HepG2 (cell line): Measurements from ENCODE around the gene CKLF. TPM values are rescaled to one million over a fixed set of nuclear protein-coding genes. Genes with fewer than 3 reads are reported as not detected.
"Not testable (repeated sequence)": the region's sequence is repeated elsewhere in the genome, so short reads cannot be mapped to it uniquely, and the experiment has no call there.

Experiments used
- ATAC-seq: fragments of 200-7000 bp; cut with Tn5 transposase; 3 replicates; pipeline ENCODE4 v1.9.1; 2020; ENCODE audit warnings: mild to moderate bottlenecking, moderate library complexity
- BruUV-seq: library from RNA; stranded (reverse); fragments of 400-500 nt; replicated peaks from 2 replicates; lab custom pipeline; 2021; lab: Mats Ljungman, UMichigan
- CTCF ChIA-PET: fragments of 300-600 bp; formaldehyde crosslinking; extraction: SDS; loops from one replicate; lab custom pipeline; 2021; ENCODE audit warnings: low total read pairs, inconsistent platforms, low intra/inter-chr PET ratio; lab: Yijun Ruan, JAX
- POLR2A ChIA-PET: fragments of 350-600 bp; sonication (Branson Sonifier 250); formaldehyde crosslinking; loops from one replicate; lab custom pipeline; 2020; ENCODE audit warnings: antibody characterized with exemption, inconsistent platforms; lab: Yijun Ruan, JAX
- DNase-seq: peaks from one replicate; pipeline ENCODE4 v3.0.0-alpha.2; 2015; ENCODE audit warnings: low spot score
- FAIRE-seq: peaks from 3 replicates; lab custom pipeline; 2011; peaks lifted over from hg19 to GRCh38; lab: Jason Lieb, UNC
- H2AFZ ChIP-seq: one replicate; pipeline ENCODE4 v1.6.1; 2011; ENCODE audit warnings: low read length, inconsistent platforms
- H3K27ac ChIP-seq: fragments of 300-600 bp; 3 replicates; pipeline ENCODE4 v1.8.0; 2011; ENCODE audit warnings: mixed run types, mild to moderate bottlenecking, mixed read lengths, low read length, inconsistent platforms; ENCODE audit not compliant: insufficient read depth; ENCODE audit errors: extremely low read length
- H3K27me3 ChIP-seq, 2 experiments: fragments of 200-600 bp in 1 of 2; 2 replicates in 1 of 2; 3 replicates in 1 of 2; pipeline versions ENCODE4 v1.6.0 to v1.8.0; 2011; ENCODE audit warnings: low read length in 2 of 2, mild to moderate bottlenecking in 2 of 2, moderate library complexity in 2 of 2, inconsistent platforms in 1 of 2; ENCODE audit not compliant: insufficient read depth in 2 of 2, control insufficient read depth in 1 of 2
- H3K36me3 ChIP-seq, 2 experiments: fragments of 200-600 bp in 1 of 2; replicated peaks in 1 of 2; 2 replicates in 1 of 2; 3 replicates in 1 of 2; pipeline versions ENCODE4 v1.5.1 to v1.8.0; 2011; ENCODE audit warnings: low read length in 2 of 2, inconsistent platforms in 1 of 2; ENCODE audit not compliant: insufficient read depth in 2 of 2, control insufficient read depth in 1 of 2
- H3K4me1 ChIP-seq: 2 replicates; pipeline ENCODE4 v1.5.1; 2012; ENCODE audit warnings: low read length, inconsistent platforms; ENCODE audit not compliant: insufficient read depth
- H3K4me2 ChIP-seq: 2 replicates; pipeline ENCODE4 v1.6.0; 2011; ENCODE audit warnings: low read depth, low read length, inconsistent platforms
- H3K4me3 ChIP-seq, 3 experiments: fragments of 200-600 bp in 1 of 3; sonication (generic), shearing (Covaris generic) in 1 of 3; replicated peaks in 1 of 3; 2 replicates each; pipeline ENCODE4 v1.5.1; 2011 to 2016; ENCODE audit warnings: low read length in 3 of 3, inconsistent platforms in 2 of 3, low read depth in 2 of 3, mild to moderate bottlenecking in 2 of 3, control low read depth in 1 of 3, mixed read lengths in 1 of 3; ENCODE audit not compliant: insufficient read depth in 1 of 3
- H3K79me2 ChIP-seq: one replicate; pipeline ENCODE4 v1.6.1; 2011; ENCODE audit warnings: low read length, inconsistent platforms; ENCODE audit not compliant: insufficient read depth
- H3K9ac ChIP-seq: 2 replicates; pipeline ENCODE4 v1.6.0; 2011; ENCODE audit warnings: mild to moderate bottlenecking, low read depth, low read length, inconsistent platforms; ENCODE audit not compliant: insufficient read depth
- H3K9me3 ChIP-seq: 2 replicates; pipeline ENCODE4 v1.5.1; 2012; ENCODE audit warnings: mild to moderate bottlenecking, low read length
- H4K20me1 ChIP-seq: 2 replicates; pipeline ENCODE4 v1.6.0; 2011; ENCODE audit warnings: inconsistent platforms, mild to moderate bottlenecking, low read length, moderate library complexity; ENCODE audit not compliant: insufficient read depth
- WGBS: methylation state at CpG from one replicate; pipeline ENCODE4 v1.1.6; 2017; ENCODE audit warnings: low lambda C conversion rate; 5-methylcytosine and 5-hydroxymethylcytosine counted together
- in situ Hi-C: cut with HindIII; loops from 2 replicates; pipeline ENCODE4 v1.10.0; 2017; ENCODE audit warnings: low pct_unique_long_range_greater_than_20kb; ENCODE audit not compliant: extremely low pct_ligation_motif_present
- intact Hi-C: fragments of 100-400 bp; cut with micrococcal nuclease; formaldehyde crosslinking; loops from one replicate; pipeline ENCODE4 v1.10.0; 2022; ENCODE audit not compliant: unreplicated experiment
- polyA plus RNA-seq, 8 experiments: library from polyadenylated mRNA; depleted of rRNA in 3 of 8; stranded (reverse) in 7 of 8; unstranded in 1 of 8; fragments of >200 nt; fragmentation: Illumina TruSeq in 4 of 8; extraction: Trizol in 4 of 8; gene quantifications; 2 replicates each; pipeline versions ENCODE4 v1.2.1 to v1.2.3, GENCODE V29; 2011 to 2016; ENCODE audit warnings: low read depth in 4 of 8, missing spikeins in 1 of 8, mixed read lengths in 1 of 8; ENCODE audit not compliant: insufficient read depth in 1 of 8
- total RNA-seq, 5 experiments: library from RNA; depleted of rRNA; stranded (reverse); fragments of >200 nt; fragmentation: Illumina TruSeq; extraction: Trizol; gene quantifications; 2 replicates each; pipeline ENCODE4 v1.2.3, GENCODE V29; 2016; ENCODE audit warnings: low read depth in 1 of 5
- TF ChIP-seq, protein P1 (sequence below): sonication (generic); formaldehyde crosslinking; IDR thresholded peaks from 2 replicates; pipeline ENCODE4 v1.5.0; 2020; ENCODE audit warnings: mild to moderate bottlenecking, missing genetic modification reagents
- TF ChIP-seq, protein P2 (sequence below): fragments of 450-650 bp; IDR thresholded peaks from 2 replicates; pipeline ENCODE4 v1.6.1; 2017; ENCODE audit warnings: mild to moderate bottlenecking
- TF ChIP-seq, protein P3 (sequence below): sonication (generic); formaldehyde crosslinking; IDR thresholded peaks from 2 replicates; pipeline ENCODE4 v1.4.0; 2020; ENCODE audit warnings: missing genetic modification reagents
- TF ChIP-seq, protein P4 (sequence below): sonication (generic); formaldehyde crosslinking; IDR thresholded peaks from 2 replicates; pipeline ENCODE4 v1.4.0; 2020; ENCODE audit warnings: missing genetic modification reagents; ENCODE audit errors: not compliant biosample characterization

CKLF gene
- total and polyA plus RNA-seq, 2 of the 13 experiments (the other 11 are each of a cell fraction or from before 2014, with no cell fraction given), result 120 to 167 TPM

DNA sequence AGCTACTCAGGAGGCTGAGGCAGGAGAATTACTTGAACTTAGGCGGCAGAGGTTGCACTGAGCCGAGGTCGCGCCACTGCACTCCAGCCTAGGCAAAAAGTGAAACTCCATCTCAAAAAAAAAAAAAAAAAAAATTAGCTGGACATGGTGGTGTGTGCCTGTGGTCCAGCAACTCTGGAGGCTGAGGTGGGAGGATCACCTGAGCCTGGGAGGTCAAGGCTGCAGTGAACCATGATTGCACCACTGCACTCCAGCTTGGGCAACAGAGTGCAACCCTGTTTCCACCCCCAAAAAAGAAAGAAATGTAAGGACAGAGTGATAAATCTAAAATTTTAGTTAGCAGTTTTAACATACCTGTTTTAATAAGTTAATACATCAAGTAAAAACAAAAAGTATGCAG, 44.2 kb downstream of the CKLF start:
- intact Hi-C loops, POLR2A ChIA-PET, H3K27me3 ChIP-seq, ATAC-seq, H3K4me1 ChIP-seq, FAIRE-seq, H3K36me3 ChIP-seq, CTCF ChIA-PET, H3K79me2 ChIP-seq, DNase-seq, H3K4me3 ChIP-seq, H3K9me3 ChIP-seq, BruUV-seq, H3K4me2 ChIP-seq, in situ Hi-C loops, H4K20me1 ChIP-seq, H3K9ac ChIP-seq, H3K27ac ChIP-seq, H2AFZ ChIP-seq: not testable (repeated sequence)
- 79% methylated on average over 4 of the region's 4 CpGs for WGBS
- TF ChIP-seq, protein P1, sequence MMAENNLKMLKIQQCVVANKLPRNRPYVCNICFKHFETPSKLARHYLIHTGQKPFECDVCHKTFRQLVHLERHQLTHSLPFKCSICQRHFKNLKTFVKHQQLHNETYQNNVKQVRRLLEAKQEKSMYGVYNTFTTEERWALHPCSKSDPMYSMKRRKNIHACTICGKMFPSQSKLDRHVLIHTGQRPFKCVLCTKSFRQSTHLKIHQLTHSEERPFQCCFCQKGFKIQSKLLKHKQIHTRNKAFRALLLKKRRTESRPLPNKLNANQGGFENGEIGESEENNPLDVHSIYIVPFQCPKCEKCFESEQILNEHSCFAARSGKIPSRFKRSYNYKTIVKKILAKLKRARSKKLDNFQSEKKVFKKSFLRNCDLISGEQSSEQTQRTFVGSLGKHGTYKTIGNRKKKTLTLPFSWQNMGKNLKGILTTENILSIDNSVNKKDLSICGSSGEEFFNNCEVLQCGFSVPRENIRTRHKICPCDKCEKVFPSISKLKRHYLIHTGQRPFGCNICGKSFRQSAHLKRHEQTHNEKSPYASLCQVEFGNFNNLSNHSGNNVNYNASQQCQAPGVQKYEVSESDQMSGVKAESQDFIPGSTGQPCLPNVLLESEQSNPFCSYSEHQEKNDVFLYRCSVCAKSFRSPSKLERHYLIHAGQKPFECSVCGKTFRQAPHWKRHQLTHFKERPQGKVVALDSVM (CRISPR knock-in tag), result peak; percentile 92

DNA sequence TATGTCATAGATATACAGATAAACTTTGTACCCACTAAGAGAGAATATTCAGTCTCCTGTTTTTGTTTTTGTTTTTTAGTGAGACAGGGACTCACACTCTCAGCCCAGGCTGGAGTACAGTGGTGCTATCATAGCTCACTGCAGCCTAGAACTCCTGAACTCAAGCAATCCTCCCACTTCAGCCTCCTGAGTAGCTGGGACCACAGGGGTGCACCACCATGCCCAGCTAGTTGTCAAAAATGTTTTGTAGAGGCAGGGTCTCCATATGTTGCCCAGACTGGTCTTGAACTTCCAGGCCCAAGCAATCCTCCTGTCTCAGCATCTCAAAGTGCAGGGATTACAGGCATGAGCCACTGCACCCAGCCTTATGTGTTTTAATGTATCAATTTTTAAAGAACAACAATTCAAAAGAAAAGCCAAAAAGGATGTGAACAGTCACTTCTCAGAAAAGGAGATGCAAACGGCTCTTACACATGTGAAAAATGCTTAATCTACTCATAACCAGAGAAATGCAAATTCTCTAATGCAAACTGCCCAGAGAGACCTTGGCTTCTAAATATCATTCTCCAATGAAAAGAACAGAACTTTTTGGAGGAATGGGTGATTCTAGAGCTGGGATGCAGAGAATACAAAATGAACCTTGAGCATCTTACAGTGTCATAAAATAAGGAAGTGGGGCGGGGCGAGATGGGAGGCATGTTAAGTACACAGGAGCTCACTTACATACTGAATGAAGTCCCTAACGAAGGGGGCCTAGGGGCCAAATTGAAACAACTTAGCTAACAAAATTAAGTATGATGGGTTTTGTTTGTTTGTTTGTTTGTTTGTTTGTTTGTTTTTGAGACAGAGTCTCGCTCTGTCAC, 44.8 kb downstream of the CKLF start:
- 61% methylated on average over 5 of the region's 5 CpGs for WGBS
- Histone ChIP-seq H2AFZ (no peak overlapping the region), H4K20me1 (no peaks in the 10 kb centered on the region), H3K27ac (no peak overlapping the region), H3K4me3 (no peak overlapping the region), H3K36me3 (no peaks in the 10 kb centered on the region), H3K27me3 (peaks cover 1 to 3% of the 10 kb centered on the region in 2 experiments; a peak in 1 of 5 replicates), H3K9ac (no peak overlapping the region), H3K4me1 (peaks cover 13% of the 10 kb centered on the region), H3K4me2 (no peak overlapping the region), H3K9me3 (no peaks in the 10 kb centered on the region), H3K79me2 (no peaks in the 10 kb centered on the region)
- CTCF ChIA-PET, result no interaction called here
- in situ Hi-C loops (no loop called here), intact Hi-C loops (no loop called here)
- DNase-seq, result no peak
- no peak for FAIRE-seq
- POLR2A ChIA-PET, result no interaction called here
- ATAC-seq, result no peak
- BruUV-seq, result no TSS peak
- TF ChIP-seq, protein P2, sequence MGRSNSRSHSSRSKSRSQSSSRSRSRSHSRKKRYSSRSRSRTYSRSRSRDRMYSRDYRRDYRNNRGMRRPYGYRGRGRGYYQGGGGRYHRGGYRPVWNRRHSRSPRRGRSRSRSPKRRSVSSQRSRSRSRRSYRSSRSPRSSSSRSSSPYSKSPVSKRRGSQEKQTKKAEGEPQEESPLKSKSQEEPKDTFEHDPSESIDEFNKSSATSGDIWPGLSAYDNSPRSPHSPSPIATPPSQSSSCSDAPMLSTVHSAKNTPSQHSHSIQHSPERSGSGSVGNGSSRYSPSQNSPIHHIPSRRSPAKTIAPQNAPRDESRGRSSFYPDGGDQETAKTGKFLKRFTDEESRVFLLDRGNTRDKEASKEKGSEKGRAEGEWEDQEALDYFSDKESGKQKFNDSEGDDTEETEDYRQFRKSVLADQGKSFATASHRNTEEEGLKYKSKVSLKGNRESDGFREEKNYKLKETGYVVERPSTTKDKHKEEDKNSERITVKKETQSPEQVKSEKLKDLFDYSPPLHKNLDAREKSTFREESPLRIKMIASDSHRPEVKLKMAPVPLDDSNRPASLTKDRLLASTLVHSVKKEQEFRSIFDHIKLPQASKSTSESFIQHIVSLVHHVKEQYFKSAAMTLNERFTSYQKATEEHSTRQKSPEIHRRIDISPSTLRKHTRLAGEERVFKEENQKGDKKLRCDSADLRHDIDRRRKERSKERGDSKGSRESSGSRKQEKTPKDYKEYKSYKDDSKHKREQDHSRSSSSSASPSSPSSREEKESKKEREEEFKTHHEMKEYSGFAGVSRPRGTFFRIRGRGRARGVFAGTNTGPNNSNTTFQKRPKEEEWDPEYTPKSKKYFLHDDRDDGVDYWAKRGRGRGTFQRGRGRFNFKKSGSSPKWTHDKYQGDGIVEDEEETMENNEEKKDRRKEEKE, result no peak
- TF ChIP-seq, protein P3, sequence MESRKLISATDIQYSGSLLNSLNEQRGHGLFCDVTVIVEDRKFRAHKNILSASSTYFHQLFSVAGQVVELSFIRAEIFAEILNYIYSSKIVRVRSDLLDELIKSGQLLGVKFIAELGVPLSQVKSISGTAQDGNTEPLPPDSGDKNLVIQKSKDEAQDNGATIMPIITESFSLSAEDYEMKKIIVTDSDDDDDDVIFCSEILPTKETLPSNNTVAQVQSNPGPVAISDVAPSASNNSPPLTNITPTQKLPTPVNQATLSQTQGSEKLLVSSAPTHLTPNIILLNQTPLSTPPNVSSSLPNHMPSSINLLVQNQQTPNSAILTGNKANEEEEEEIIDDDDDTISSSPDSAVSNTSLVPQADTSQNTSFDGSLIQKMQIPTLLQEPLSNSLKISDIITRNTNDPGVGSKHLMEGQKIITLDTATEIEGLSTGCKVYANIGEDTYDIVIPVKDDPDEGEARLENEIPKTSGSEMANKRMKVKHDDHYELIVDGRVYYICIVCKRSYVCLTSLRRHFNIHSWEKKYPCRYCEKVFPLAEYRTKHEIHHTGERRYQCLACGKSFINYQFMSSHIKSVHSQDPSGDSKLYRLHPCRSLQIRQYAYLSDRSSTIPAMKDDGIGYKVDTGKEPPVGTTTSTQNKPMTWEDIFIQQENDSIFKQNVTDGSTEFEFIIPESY (CRISPR knock-in tag), result no peak
- TF ChIP-seq, protein P4, sequence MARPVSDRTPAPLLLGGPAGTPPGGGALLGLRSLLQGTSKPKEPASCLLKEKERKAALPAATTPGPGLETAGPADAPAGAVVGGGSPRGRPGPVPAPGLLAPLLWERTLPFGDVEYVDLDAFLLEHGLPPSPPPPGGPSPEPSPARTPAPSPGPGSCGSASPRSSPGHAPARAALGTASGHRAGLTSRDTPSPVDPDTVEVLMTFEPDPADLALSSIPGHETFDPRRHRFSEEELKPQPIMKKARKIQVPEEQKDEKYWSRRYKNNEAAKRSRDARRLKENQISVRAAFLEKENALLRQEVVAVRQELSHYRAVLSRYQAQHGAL (CRISPR knock-in tag), result no peak
